Activated T-helper 1 cell treated with anti-CD3 and anti-CD28 coated beads, Interleukin-12 subunit alpha, Interleukin-12 subunit beta, Interleukin-2, Interleukin-4 antibody, amounts not matched to agents 30 ng/mL and 10 ng/mL and 1 ng/mL, durations not matched to agents 14 hours and 24 hours and 36 hours (primary cell): Measurements from ENCODE around the gene LHFPL2. TPM values are rescaled to one million over a fixed set of nuclear protein-coding genes. Genes with fewer than 3 reads are reported as not detected.
"Not testable (repeated sequence)": the region's sequence is repeated elsewhere in the genome, so short reads cannot be mapped to it uniquely, and the experiment has no call there.

Source experiments
- DNase-seq: peaks from one replicate; pipeline ENCODE4 v3.0.0; 2021; ENCODE audit warnings: low spot score
- H3K27ac Mint-ChIP-seq: one replicate; pipeline ENCODE4 v1.8.0; 2021; ENCODE audit warnings: mild to moderate bottlenecking, mixed read lengths
- H3K27me3 Mint-ChIP-seq: one replicate; pipeline ENCODE4 v1.8.0; 2022; ENCODE audit warnings: mild to moderate bottlenecking, moderate library complexity, mixed read lengths; ENCODE audit not compliant: insufficient read depth
- H3K36me3 Mint-ChIP-seq: one replicate; pipeline ENCODE4 v1.8.0; 2021; ENCODE audit warnings: low read depth, mixed read lengths
- H3K4me1 Mint-ChIP-seq: one replicate; pipeline ENCODE4 v1.8.0; 2021; ENCODE audit warnings: low read depth, mixed read lengths
- H3K4me3 Mint-ChIP-seq: one replicate; pipeline ENCODE4 v1.8.0; 2021; ENCODE audit warnings: mild to moderate bottlenecking, moderate library complexity, mixed read lengths
- H3K9me3 Mint-ChIP-seq: one replicate; pipeline ENCODE4 v1.8.0; 2021; ENCODE audit warnings: mixed read lengths
- intact Hi-C: fragments of 100-400 bp; cut with micrococcal nuclease; formaldehyde crosslinking; loops from one replicate; pipeline ENCODE4 v1.15.1; 2024
- total RNA-seq: library from RNA; stranded (reverse); gene quantifications from 2 replicates; pipeline ENCODE4 v1.2.3, GENCODE V29; 2022

Gene LHFPL2
- total RNA-seq, 1 donor from 2014 or later, result 0.08 TPM

DNA sequence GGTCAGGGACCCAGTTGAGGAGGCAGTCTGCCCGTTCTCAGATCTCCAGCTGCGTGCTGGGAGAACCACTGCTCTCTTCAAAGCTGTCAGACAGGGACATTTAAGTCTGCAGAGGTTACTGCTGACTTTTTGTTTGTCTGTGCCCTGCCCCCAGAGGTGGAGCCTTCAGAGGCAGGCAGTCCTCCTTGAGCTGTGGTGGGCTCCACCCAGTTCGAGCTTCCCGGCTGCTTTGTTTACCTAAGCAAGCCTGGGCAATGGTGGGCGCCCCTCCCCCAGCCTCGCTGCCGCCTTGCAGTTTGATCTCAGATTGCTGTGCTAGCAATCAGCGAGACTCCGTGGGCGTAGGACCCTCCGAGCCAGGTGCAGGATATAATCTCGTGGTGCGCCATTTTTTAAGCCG lies 191.1 kb downstream of the LHFPL2 start:
- intact Hi-C loops, H3K27ac Mint-ChIP-seq, DNase-seq, H3K4me1 Mint-ChIP-seq, H3K9me3 Mint-ChIP-seq, H3K4me3 Mint-ChIP-seq, H3K27me3 Mint-ChIP-seq: not testable (repeated sequence)
- H3K36me3 Mint-ChIP-seq, result peaks cover 14% of the 10 kb centered on the region

DNA sequence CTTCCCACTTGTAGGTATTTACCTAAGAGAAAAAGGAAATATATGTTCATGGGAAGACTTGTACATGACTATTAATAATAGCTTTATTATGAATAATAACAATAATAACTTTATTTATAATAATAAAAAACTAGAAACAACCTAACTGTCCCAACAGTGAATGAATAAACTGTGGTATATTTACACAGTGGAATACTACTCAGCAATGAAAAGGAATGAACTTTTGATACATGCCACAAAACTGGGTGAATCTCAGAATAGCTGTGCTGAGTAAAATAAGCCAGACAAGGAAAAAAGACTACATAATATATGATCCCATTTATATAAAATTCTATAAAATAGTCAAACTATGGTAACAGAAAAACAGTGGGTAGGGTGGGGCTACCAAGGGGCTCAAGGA lies 199.5 kb downstream of the LHFPL2 start:
- H3K9me3 Mint-ChIP-seq, result peaks cover 6% of the 10 kb centered on the region
- H3K4me1 Mint-ChIP-seq, result no peaks in the 10 kb centered on the region
- intact Hi-C loops, result no loop called here
- no peak overlapping the region for H3K4me3 Mint-ChIP-seq
- peaks cover 5% of the 10 kb centered on the region for H3K36me3 Mint-ChIP-seq
- no peak overlapping the region for H3K27ac Mint-ChIP-seq
- no peak for DNase-seq
- H3K27me3 Mint-ChIP-seq, result no peaks in the 10 kb centered on the region

DNA sequence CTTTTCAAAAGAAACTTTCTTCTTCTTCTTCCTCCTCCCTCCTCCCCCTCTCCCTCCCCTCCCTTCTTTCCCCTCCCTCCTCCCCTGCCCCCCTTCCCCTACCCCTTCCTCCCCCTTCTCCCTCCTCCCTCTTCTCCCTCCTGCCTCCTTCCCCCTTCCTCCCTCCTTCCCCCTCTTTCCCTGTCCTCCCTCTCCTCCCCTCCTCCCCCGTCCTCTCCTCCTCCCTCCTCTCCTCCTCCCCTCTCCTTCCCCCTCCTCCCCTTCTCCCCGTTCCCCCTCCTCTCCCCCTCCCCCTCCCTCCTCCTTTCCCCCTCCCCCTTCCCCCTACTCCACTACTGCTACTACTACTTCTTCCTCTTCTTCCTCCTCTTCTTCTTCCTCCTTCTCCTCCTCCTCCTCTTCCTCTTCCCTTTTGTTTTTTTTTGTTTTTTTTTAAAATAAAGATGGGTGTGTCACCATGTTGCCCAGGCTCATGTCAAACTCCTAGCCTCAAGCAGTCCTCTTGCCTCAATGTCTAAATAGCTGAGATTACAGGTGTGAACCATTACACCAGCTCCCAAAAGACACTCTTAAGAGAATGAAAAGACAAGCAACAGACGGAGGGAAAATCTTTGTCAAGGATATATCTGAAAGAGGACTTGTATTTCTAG lies 200.7 kb downstream of the LHFPL2 start:
- DNase-seq, result no peak
- H3K4me3 Mint-ChIP-seq, result no peak overlapping the region
- no peaks in the 10 kb centered on the region for H3K27me3 Mint-ChIP-seq
- peaks cover 5% of the 10 kb centered on the region for H3K36me3 Mint-ChIP-seq
- H3K4me1 Mint-ChIP-seq, result no peaks in the 10 kb centered on the region
- peaks cover 6% of the 10 kb centered on the region for H3K9me3 Mint-ChIP-seq
- H3K27ac Mint-ChIP-seq, result no peak overlapping the region
- intact Hi-C loops, result no loop called here
